GM12878 (cell line): ENCODE data around the gene GLS. TPM values are rescaled to one million over a fixed set of nuclear protein-coding genes. Genes with fewer than 3 reads are reported as not detected.

Experiments
- BHLHE40 ChIP-seq, 2 experiments: fragments of 450-650 bp in 1 of 2; IDR thresholded peaks; 2 replicates each; pipeline ENCODE4 v1.6.1; 2011 to 2017; ENCODE audit warnings: low read depth in 2 of 2, borderline replicate concordance in 1 of 2, improper control_type of control experiment in 1 of 2, low read length in 1 of 2, mild to moderate bottlenecking in 1 of 2
- CHD2 ChIP-seq: IDR thresholded peaks from 2 replicates; pipeline ENCODE4 v1.6.1; 2011; ENCODE audit warnings: low read depth, low read length, improper control_type of control experiment, borderline replicate concordance
- CREM ChIP-seq: IDR thresholded peaks from 2 replicates; pipeline ENCODE4 v1.6.1; 2014; ENCODE audit warnings: antibody characterized with exemption, low read depth
- E2F4 ChIP-seq: IDR thresholded peaks from 2 replicates; pipeline ENCODE4 v1.6.1; 2012; ENCODE audit warnings: low read depth, low read length, improper control_type of control experiment
- GABPA ChIP-seq: IDR thresholded peaks from 2 replicates; pipeline ENCODE4 v1.6.1; 2014; ENCODE audit warnings: antibody characterized with exemption, low read depth, mild to moderate bottlenecking, inconsistent platforms
- HDAC2 ChIP-seq: fragments of 200-600 bp; sonication (generic); IDR thresholded peaks from 2 replicates; pipeline ENCODE4 v1.6.1; 2017
- HDAC6 ChIP-seq: fragments of 200-600 bp; sonication (generic); IDR thresholded peaks from one replicate; pipeline ENCODE4 v1.8.0; 2017; ENCODE audit warnings: antibody characterized with exemption; ENCODE audit not compliant: unreplicated experiment
- IKZF1 ChIP-seq: fragments of 450-650 bp; conservative IDR thresholded peaks from 2 replicates; pipeline ENCODE4 v1.6.1; 2017; ENCODE audit warnings: antibody characterized with exemption, mild to moderate bottlenecking
- KLF5 ChIP-seq: fragments of 450-650 bp; IDR thresholded peaks from 2 replicates; pipeline ENCODE4 v1.6.1; 2014; ENCODE audit warnings: mild to moderate bottlenecking; ENCODE audit not compliant: partially characterized antibody
- MEF2A ChIP-seq: IDR thresholded peaks from 2 replicates; pipeline ENCODE4 v1.6.1; 2011; ENCODE audit warnings: low read depth, mild to moderate bottlenecking, low read length, moderate library complexity; ENCODE audit not compliant: insufficient read depth
- NBN ChIP-seq: fragments of 450-650 bp; IDR thresholded peaks from 2 replicates; pipeline ENCODE4 v1.6.1; 2016
- NR2F1 ChIP-seq: fragments of 450-650 bp; conservative IDR thresholded peaks from 2 replicates; pipeline ENCODE4 v1.6.1; 2017; ENCODE audit warnings: mild to moderate bottlenecking
- RBBP5 ChIP-seq: fragments of 200-600 bp; sonication (generic); conservative IDR thresholded peaks from 2 replicates; pipeline ENCODE4 v1.6.1; 2016
- SIX5 ChIP-seq: IDR thresholded peaks from 2 replicates; pipeline ENCODE4 v1.6.1; 2011; ENCODE audit warnings: mild to moderate bottlenecking, low read depth, low read length, moderate library complexity; ENCODE audit not compliant: severe bottlenecking
- SMAD5 ChIP-seq: IDR thresholded peaks from 2 replicates; pipeline ENCODE4 v1.6.1; 2016; ENCODE audit warnings: antibody characterized with exemption, low read depth
- SREBF1 ChIP-seq: IDR thresholded peaks from 2 replicates; pipeline ENCODE4 v1.6.1; 2012; ENCODE audit warnings: mild to moderate bottlenecking, low read length
- TARDBP ChIP-seq: IDR thresholded peaks from 2 replicates; pipeline ENCODE4 v1.6.1; 2016; ENCODE audit warnings: borderline replicate concordance
- USF1 ChIP-seq: IDR thresholded peaks from 2 replicates; pipeline ENCODE4 v1.6.1; 2011; ENCODE audit warnings: borderline replicate concordance, low read depth, mild to moderate bottlenecking, moderate library complexity, mixed read lengths, low read length; ENCODE audit not compliant: insufficient read depth; ENCODE audit errors: extremely low read length
- WRNIP1 ChIP-seq: IDR thresholded peaks from 2 replicates; pipeline ENCODE4 v1.6.1; 2011; ENCODE audit warnings: low read depth, low read length, improper control_type of control experiment, borderline replicate concordance
- ZNF274 ChIP-seq: IDR thresholded peaks from one replicate; pipeline ENCODE4 v1.8.0; 2011; ENCODE audit not compliant: insufficient read length, insufficient read depth
- ZNF384 ChIP-seq: IDR thresholded peaks from 2 replicates; pipeline ENCODE4 v1.6.1; 2012; ENCODE audit warnings: low read depth, mild to moderate bottlenecking, low read length, improper control_type of control experiment, borderline replicate concordance
- ZZZ3 ChIP-seq: IDR thresholded peaks from 2 replicates; pipeline ENCODE4 v1.6.1; 2011; ENCODE audit warnings: low read depth; ENCODE audit not compliant: control insufficient read depth, insufficient read length
- polyA plus RNA-seq, 11 experiments: library from polyadenylated mRNA; depleted of rRNA in 4 of 11; unstranded in 6 of 11; stranded (reverse) in 5 of 11; fragments of >200 nt; fragmentation: Nextera tagmentation in 4 of 11; fragmentation: Illumina TruSeq in 1 of 11; extraction: Ambion mirVana in 4 of 11; extraction: Trizol in 1 of 11; gene quantifications; 1 replicate in 1 of 11; 2 replicates in 10 of 11; pipeline versions ENCODE4 v1.2.1 to v1.2.3, GENCODE V29; 2011 to 2016; ENCODE audit warnings: inconsistent platforms in 2 of 11, missing spikeins in 2 of 11, low read depth in 1 of 11
- total RNA-seq, 4 experiments: library from RNA; depleted of rRNA in 3 of 4; stranded (reverse); fragments of >200 nt in 3 of 4; fragmentation: Illumina TruSeq in 1 of 4; extraction: Trizol in 1 of 4; gene quantifications; 2 replicates each; pipeline versions ENCODE4 v1.2.1 to v1.2.3, GENCODE V29; 2013 to 2021
- TF ChIP-seq, protein P1 (sequence below): IDR thresholded peaks from 2 replicates; pipeline ENCODE4 v1.6.1; 2012; ENCODE audit warnings: low read depth, low read length, improper control_type of control experiment
- TF ChIP-seq, protein P2 (sequence below): fragments of 450-650 bp; IDR thresholded peaks from 2 replicates; pipeline ENCODE4 v1.6.1; 2017; ENCODE audit warnings: antibody characterized with exemption, mild to moderate bottlenecking, moderate library complexity
- TF ChIP-seq, protein P3 (sequence below): fragments of 150-350 bp; IDR thresholded peaks from 2 replicates; pipeline ENCODE4 v1.6.1; 2014; ENCODE audit warnings: mild to moderate bottlenecking, low read depth, low read length

Gene GLS
- total and polyA plus RNA-seq, 10 of the 15 experiments (the other 5 are each of a cell fraction or from before 2014, with no cell fraction given), result 15.7 to 145 (median 70.8) TPM

- TF ChIP-seq, protein P1, sequence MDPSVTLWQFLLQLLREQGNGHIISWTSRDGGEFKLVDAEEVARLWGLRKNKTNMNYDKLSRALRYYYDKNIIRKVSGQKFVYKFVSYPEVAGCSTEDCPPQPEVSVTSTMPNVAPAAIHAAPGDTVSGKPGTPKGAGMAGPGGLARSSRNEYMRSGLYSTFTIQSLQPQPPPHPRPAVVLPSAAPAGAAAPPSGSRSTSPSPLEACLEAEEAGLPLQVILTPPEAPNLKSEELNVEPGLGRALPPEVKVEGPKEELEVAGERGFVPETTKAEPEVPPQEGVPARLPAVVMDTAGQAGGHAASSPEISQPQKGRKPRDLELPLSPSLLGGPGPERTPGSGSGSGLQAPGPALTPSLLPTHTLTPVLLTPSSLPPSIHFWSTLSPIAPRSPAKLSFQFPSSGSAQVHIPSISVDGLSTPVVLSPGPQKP, result no peak
- TF ChIP-seq CREM (0 out of 2 replicates have a peak, but pooled peaks have one; percentile 31), KLF5 (no peak), GABPA (no peak; the same call in 1 of the 2 replicates), TARDBP (no peak), MEF2A (no peak), ZNF384 (no peak), USF1 (no peak), HDAC6 (no peak), CHD2 (no peak), NBN (no peak), SREBF1 (no peak), IKZF1 (no peak), HDAC2 (no peak), SMAD5 (no peak), WRNIP1 (no peak), E2F4 (no peak), BHLHE40 (IDR thresholded peaks at IDR 0.05; ENCODE audit: borderline replicate concordance in 1 of 2, low read depth in 2 of 2, low read length in 1 of 2) (peak in 1 of 2 experiments; percentile 9; a peak in 1 of 4 replicates), NR2F1 (no peak), ZZZ3 (no peak), ZNF274 (no peak), SIX5 (no peak), RBBP5 (no peak)
- TF ChIP-seq, protein P2, sequence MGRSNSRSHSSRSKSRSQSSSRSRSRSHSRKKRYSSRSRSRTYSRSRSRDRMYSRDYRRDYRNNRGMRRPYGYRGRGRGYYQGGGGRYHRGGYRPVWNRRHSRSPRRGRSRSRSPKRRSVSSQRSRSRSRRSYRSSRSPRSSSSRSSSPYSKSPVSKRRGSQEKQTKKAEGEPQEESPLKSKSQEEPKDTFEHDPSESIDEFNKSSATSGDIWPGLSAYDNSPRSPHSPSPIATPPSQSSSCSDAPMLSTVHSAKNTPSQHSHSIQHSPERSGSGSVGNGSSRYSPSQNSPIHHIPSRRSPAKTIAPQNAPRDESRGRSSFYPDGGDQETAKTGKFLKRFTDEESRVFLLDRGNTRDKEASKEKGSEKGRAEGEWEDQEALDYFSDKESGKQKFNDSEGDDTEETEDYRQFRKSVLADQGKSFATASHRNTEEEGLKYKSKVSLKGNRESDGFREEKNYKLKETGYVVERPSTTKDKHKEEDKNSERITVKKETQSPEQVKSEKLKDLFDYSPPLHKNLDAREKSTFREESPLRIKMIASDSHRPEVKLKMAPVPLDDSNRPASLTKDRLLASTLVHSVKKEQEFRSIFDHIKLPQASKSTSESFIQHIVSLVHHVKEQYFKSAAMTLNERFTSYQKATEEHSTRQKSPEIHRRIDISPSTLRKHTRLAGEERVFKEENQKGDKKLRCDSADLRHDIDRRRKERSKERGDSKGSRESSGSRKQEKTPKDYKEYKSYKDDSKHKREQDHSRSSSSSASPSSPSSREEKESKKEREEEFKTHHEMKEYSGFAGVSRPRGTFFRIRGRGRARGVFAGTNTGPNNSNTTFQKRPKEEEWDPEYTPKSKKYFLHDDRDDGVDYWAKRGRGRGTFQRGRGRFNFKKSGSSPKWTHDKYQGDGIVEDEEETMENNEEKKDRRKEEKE, result no peak
- TF ChIP-seq, protein P3, sequence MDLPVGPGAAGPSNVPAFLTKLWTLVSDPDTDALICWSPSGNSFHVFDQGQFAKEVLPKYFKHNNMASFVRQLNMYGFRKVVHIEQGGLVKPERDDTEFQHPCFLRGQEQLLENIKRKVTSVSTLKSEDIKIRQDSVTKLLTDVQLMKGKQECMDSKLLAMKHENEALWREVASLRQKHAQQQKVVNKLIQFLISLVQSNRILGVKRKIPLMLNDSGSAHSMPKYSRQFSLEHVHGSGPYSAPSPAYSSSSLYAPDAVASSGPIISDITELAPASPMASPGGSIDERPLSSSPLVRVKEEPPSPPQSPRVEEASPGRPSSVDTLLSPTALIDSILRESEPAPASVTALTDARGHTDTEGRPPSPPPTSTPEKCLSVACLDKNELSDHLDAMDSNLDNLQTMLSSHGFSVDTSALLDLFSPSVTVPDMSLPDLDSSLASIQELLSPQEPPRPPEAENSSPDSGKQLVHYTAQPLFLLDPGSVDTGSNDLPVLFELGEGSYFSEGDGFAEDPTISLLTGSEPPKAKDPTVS, result no peak
Observed at GRCh38 chr2:190887089-190887488, 6.5 kb downstream of the GLS start (continued).
